HG03378 (cell line): ENCODE results near the gene ANGPT4.

Source experiments
- ATAC-seq: cut with Tn5 transposase; IDR thresholded peaks from one replicate; pipeline ENCODE4 v1.9.1; 2021; ENCODE audit warnings: mild to moderate bottlenecking, moderate library complexity; ENCODE audit not compliant: unreplicated experiment

Gene ANGPT4, protein sequence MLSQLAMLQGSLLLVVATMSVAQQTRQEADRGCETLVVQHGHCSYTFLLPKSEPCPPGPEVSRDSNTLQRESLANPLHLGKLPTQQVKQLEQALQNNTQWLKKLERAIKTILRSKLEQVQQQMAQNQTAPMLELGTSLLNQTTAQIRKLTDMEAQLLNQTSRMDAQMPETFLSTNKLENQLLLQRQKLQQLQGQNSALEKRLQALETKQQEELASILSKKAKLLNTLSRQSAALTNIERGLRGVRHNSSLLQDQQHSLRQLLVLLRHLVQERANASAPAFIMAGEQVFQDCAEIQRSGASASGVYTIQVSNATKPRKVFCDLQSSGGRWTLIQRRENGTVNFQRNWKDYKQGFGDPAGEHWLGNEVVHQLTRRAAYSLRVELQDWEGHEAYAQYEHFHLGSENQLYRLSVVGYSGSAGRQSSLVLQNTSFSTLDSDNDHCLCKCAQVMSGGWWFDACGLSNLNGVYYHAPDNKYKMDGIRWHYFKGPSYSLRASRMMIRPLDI

DNA sequence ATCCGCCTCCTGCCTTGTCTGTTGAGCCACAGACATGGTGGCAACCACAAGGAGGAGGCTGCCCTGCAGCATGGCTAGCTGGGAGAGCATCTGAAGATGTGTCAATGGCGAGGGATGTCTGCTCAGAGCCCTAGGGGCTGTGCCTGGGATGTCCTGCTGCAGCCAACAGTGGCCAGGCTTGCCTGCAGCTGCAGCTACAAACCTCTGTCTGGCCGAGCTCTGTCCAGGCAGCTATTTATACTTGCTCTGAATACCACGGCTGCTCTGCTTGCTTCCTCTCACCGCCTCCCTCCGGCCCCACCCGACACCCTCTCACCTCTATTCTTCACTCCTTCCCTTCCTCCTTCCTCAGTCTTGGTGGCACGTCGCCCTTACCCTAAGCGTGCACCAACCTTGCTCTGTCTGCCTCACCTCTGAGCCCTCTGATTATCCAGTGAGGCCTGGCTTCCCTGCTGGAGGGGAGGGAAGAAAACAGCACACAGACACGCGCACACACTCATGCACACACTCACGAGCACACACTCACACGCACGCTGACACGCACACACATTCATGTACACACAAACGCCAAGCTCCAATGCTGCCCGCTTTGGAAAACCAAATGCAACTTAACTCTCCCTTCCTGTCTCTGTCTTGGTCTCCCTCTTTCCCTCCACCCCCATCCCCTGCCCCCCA, at the start of gene ANGPT4:
TSS of gene ANGPT4 (minus strand) at position 210 of the 675 bp plus-strand sequence. CDS start at position 90, 120 bp downstream.
- ATAC-seq = no peak

GRCh38 chr20:963795-964194, 47.7 kb upstream of the ANGPT4 start:
- no peak for ATAC-seq

DNA sequence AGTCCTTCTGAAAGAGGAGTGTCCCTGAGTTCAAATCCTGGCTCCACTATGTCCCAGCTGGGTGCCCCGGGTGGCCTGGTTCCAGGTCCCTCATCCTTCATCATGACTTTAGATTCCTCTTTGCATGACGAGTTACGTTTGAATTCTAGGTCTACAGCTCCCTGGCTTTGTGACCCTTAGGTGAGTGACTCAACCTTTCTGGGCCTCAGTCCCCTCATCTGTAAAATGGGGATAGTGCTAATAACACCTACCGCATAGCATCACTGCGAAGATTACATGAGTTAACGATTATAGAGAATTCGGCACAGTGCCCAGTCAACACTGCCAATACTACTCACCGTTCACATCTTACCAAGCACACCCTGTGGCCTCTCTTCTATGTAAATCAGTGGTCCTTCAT, 46.5 kb upstream of the ANGPT4 start:
- ATAC-seq = no peak

GRCh38 chr20:962223-962622, 46.1 kb upstream of the ANGPT4 start:
- ATAC-seq = no peak

DNA sequence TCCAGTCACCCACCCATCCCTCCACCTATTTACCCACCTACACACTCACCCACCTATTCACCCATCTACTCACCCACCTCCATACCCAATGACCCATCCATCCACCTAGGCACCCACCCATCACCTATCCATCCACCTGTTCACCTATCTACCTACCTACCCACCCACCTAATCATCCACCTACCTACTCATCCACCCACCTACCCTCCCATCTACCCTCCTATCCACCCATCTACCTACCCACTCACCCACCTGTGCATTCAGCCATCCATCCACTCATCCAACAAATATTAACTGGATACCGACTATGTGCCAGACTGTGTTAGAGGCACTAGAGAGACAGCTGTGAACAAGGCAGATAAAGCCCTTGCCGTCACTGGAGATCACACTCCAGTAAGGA, 45.6 kb upstream of the ANGPT4 start:
- ATAC-seq = no peak

DNA sequence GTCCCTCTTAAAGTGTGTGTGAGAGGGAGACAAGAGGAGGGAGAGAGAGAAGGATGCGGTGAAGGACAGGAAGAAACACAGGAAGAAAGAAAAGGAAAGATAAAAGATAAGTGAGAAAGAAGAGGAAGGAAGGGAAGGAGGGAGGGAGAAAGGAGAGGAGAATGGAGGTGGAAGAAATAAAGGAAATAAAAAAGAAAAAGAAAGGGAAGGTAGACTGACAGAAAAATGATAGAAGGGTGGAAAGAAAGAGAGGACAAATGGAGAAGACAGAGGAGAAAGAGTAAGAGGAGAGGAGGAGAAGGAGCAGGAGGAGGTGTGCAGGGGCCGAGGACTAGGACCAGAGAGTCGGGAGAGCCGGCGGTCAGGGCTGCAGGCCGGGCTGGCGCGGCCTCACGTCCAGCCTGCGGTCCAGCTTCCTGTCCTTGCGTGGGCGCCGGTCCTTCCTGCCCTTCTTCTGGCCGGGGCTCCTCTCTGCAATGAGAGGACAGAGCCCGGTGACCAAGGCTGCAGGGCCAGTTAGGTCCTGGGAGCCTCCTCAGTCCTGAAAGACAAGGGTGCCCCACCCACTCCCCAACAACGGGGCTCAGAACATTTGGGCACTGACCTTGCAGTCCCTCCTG, 44.0 kb upstream of the ANGPT4 start:
- ATAC-seq = no peak

DNA sequence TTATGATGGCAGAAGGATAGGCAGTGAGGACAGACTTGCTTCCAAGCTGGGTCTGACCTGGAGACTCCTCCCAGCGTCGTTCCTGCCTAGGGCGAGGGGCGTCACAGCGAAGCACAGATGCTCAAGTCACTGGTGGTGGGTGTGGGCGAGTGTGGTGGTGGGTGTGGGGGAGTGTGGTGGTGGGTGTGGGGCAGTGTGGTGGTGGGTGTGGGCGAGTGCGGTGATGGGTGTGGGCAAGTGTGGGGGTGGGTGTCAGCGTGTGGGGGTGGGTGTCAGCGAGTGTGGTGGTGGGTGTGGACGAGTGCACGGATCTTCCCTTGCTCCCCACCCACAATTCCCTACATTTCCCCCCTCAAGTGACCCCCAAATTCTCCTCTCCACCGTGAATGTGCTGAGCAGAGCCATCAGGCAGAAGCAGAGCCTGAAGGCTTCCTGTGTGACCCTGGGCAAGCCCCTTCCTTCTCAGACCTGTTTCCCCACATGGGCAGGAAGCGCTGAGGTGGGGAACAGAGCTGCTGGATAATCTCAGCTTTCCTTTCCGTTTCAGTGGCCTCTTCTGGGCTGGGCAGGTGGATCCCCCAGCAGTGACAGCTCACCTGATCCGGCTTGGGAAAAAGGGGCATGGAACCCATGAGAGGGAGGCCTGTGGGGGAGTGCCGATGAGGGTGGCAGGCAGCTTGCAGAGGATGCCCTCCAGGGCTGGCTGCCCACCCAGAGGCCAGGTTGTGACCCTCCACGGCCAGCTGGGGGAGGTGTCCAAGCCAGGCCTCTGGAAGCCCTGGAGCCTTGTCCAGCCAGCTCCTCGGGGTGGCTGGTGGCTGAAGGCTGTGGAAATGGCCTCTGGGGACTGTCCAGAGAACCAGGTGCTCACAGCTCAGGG, 43.0 kb upstream of the ANGPT4 start:
- no peak for ATAC-seq

DNA sequence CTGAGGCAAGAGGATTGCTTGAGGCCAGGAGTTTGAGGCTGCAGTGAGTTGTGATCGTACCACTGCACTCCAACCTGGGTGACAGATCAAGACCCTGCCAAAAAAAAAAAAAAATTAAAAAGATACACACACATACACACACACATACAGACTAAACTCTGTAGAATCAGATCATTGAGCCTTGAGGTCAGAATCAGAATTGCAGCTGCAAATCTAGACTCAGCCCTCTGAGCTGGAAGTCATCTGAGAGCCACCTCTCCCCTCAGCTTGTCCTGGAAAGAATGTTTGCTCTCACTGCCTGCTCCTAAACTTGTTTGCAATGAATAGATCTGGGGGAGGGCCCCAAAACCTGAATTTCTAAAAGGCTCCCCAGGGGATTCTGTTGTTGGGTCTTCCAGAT, 41.4 kb upstream of the ANGPT4 start:
- no peak for ATAC-seq

- no peak for ATAC-seq
These were observed 40.3 kb upstream of the ANGPT4 start for GRCh38 chr20:956330-956951.

DNA sequence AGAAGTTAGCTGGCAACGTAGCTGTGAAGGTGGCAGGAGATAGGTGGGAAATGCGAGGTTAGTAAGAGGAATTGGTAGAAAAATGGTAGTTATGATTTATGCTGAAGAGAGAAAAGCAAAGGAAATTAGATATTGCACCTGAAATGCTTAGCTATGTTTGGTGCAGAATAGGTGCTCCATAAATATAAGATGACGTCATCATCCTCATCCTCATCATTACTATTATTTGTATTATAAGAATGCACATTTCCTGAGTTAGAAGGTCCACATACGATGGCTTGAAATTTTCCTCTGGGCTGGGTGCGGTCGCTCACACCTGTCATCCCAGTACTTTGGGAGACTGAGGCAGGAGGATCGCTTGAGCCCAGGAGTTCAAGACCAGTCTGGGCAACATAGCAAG, 39.5 kb upstream of the ANGPT4 start:
- no peak for ATAC-seq

DNA sequence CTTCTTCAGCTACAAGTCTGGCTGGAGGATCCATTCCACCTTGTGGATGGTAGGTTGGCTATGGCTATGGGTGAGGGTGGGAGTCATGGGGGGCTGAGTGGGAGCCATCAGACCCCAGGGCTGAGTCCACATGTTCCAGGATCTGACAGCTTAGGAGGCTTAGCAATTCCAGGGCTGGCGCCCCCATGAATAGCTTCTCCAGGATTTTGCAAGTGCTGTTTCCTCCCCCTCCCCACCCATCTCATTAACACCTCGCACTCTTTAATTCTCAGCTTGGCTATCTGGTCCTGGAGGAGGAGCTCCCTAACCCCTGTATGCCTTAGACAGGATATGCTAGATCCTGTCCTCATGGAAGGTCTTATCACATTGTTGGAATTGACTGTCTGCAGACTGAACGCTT, 39.0 kb upstream of the ANGPT4 start:
- ATAC-seq = no peak

GRCh38 chr20:953742-954141, 37.6 kb upstream of the ANGPT4 start:
- no peak for ATAC-seq

GRCh38 chr20:952196-952795, 36.2 kb upstream of the ANGPT4 start:
- ATAC-seq = no peak

DNA sequence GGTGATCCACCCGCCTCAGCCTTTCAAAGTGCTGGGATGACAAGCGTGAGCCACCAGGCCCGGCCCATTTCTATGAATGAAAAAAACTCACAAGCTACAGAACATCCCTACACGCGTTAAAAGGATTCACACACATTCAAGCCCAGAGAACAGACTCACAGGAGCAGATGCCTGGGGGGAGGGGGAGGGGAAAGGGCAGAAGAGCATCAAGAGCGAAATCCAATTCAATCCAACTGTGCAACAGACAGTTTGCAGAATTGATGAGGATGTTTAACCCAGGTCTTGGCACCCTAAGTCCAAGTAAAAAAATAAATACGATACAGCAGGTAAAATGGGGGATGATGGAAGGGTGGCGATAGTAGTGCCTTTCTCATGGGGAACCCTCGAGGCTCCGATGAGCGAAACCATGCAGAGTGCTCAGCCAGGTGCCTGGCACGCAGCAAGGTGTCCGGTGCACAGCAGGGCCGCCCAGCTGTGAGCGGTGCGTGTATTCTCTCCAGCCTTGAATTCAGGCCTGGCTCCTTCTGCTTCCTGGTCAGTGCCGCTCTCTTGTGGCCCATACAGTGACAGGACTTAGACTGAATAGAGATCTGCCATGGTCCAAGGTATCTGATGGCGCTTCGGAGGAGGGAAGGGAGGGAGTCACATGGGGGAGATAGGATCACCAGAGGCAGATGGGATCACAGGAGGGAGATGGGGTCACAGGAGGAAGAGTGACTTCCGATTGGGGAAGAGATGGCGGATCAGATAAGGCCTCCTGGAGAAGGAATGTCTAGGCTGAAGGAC, 35.4 kb upstream of the ANGPT4 start:
- ATAC-seq = no peak

DNA sequence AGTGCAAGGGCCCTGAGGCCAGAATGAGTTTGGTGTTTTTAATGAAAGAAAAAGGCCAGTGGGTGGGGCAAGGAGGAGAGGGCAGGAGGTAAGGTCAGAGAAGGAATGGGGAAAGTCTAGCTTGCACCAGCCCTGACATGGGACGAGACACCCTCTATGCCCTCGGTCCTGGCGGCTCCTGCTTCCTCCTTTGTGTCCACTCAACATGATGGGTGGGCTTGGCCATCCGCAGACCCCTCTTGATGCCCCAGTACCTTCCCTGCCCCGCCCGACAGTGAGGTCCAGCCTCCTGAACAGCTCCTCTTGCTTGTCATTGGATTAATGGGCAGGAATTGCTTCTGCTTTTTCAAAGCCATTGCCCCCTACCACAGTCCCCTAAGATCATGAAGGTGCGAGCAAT, 33.6 kb upstream of the ANGPT4 start:
- ATAC-seq = no peak

DNA sequence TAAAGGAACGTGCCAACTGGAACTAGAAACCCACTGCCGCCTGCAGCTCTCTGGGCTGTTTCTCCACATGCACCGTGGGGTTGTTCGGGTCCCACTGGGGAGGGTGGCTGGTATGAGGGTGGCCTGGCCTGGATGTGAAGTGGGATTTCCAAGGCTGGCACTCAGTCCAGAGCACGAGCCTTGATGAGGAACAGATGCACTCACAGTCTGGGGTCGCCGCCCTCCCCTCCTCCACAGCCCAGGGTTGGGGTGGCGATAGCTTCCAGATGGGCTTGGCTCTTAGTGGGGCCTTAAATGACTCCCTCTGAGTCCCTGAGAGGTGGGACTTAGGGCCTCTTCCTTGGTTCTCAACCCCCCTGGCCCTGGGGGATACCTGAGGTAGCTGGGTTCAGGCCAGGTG, 30.7 kb upstream of the ANGPT4 start:
- ATAC-seq = no peak

- no peak for ATAC-seq
These were observed 29.7 kb upstream of the ANGPT4 start for GRCh38 chr20:945841-946240.

- no peak for ATAC-seq
These were observed 28.8 kb upstream of the ANGPT4 start for GRCh38 chr20:944774-945410.

- ATAC-seq = no peak
These were observed 28.0 kb upstream of the ANGPT4 start for GRCh38 chr20:944148-944547.
